HG02870 (cell line): ENCODE data around the gene GHRH.

Source experiments
- ATAC-seq: cut with Tn5 transposase; IDR thresholded peaks from one replicate; pipeline ENCODE4 v1.9.1; 2021; ENCODE audit warnings: mild to moderate bottlenecking, moderate library complexity; ENCODE audit not compliant: unreplicated experiment

GHRH gene

GRCh38 chr20:37261714-37262113 is at the start of gene GHRH:
GHRH (minus strand) TSS chr20:37261814; CDS start chr20:37256889, 4,925 bp downstream.
- no peak for ATAC-seq

- ATAC-seq, result no peak
Measured at GRCh38 chr20:37310951-37311350, 49.3 kb upstream of the GHRH start.

GRCh38 chr20:37309936-37310590 is 48.4 kb upstream of the GHRH start:
- ATAC-seq, result no peak

GRCh38 chr20:37309290-37309689 is 47.7 kb upstream of the GHRH start:
- ATAC-seq, result no peak

GRCh38 chr20:37308086-37309050 is 46.8 kb upstream of the GHRH start:
- peak; percentile 92 for ATAC-seq

GRCh38 chr20:37305839-37306238 is 44.2 kb upstream of the GHRH start:
- no peak for ATAC-seq

- ATAC-seq, result no peak
Measured at GRCh38 chr20:37305079-37305478, 43.5 kb upstream of the GHRH start.

GRCh38 chr20:37303637-37304036 is 42.0 kb upstream of the GHRH start:
- no peak for ATAC-seq

- ATAC-seq, result no peak
Measured at GRCh38 chr20:37302981-37303380, 41.4 kb upstream of the GHRH start.

- ATAC-seq, result no peak
Measured at GRCh38 chr20:37301558-37301957, 39.9 kb upstream of the GHRH start.

- ATAC-seq, result no peak
Measured at GRCh38 chr20:37301120-37301519, 39.5 kb upstream of the GHRH start.

- ATAC-seq, result no peak
Measured at GRCh38 chr20:37299718-37300528, 38.3 kb upstream of the GHRH start.

GRCh38 chr20:37298190-37298939 is 36.8 kb upstream of the GHRH start:
- no peak for ATAC-seq

GRCh38 chr20:37297066-37297736 is 35.6 kb upstream of the GHRH start:
- ATAC-seq, result no peak

GRCh38 chr20:37296371-37296770 is 34.8 kb upstream of the GHRH start:
- ATAC-seq, result no peak

- ATAC-seq, result no peak
Measured at GRCh38 chr20:37295595-37295994, 34.0 kb upstream of the GHRH start.

GRCh38 chr20:37295001-37295400 is 33.4 kb upstream of the GHRH start:
- no peak for ATAC-seq

GRCh38 chr20:37294262-37294981 is 32.8 kb upstream of the GHRH start:
- no peak for ATAC-seq

- ATAC-seq, result no peak
Measured at GRCh38 chr20:37293301-37293943, 31.8 kb upstream of the GHRH start.
